Skin of body (tissue), 2 donors: ENCODE results near the gene CILP2. TPM values are rescaled to one million over a fixed set of nuclear protein-coding genes. Genes with fewer than 3 reads are reported as not detected.
A peak's percentile ranks its signal among the peaks of the same experiment; 100 is the strongest.

Experiments used
- DNase-seq: peaks from one replicate; lab custom pipeline; 2025; lab: John Stamatoyannopoulos, UW
- total RNA-seq: library from RNA; depleted of rRNA; stranded (reverse); fragments of >200 nt; gene quantifications from one replicate; pipeline ENCODE4 v1.2.3, GENCODE V29; 2014

Gene CILP2
- total RNA-seq, 1 donor from 2014 or later = 0.49 TPM

DNA sequence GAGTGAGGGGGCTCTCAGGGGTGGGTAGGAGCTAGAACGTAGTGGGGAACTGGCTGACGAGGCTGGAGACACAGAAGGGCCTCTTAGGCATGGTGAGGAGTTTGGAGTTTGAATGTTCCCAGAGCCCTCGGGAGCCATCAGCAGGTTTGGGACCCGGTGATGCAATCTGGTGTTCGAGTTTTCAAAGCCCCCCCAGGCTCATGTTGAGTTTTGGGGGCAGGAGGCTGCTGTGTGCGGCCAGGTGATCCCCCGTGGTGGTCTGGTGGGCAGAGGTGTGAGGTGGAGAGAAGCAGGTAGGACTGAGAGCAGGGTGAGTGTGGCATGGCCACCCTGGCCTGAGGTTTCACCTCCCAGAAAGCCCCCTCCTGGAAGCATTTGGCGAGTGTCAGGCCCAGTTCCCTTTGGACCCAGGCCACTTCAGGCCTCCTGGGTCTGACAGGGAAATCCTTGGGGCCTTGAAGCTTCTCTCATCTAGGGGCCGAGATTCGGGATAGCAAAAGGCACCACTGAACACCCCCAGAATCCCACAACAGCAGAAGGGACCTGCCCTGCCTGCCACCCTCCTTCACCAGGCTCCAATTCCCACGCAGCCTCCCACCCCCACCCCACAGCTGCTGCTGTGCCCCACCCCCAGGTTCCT is 8.2 kb upstream of the CILP2 start:
- no peak for DNase-seq

DNA sequence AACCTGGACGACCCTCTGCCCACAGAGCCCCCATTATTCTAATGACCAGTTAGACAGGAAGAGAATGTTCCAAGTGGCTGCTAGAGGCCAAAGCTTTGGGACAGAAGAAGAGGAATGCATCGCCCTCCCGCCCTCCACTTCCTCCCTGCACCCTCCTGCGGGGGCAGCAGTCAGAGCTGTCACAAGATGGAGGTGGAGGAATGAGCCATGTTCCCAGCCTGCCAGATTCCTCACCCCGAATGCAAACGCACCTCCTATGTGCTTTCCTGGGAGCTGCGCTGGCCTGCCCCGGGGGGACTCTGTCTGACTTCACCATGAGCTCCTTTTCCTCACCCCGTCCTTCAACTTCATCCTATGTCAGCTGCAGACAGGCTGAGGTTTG is 7.7 kb upstream of the CILP2 start:
- DNase-seq = no peak

DNA sequence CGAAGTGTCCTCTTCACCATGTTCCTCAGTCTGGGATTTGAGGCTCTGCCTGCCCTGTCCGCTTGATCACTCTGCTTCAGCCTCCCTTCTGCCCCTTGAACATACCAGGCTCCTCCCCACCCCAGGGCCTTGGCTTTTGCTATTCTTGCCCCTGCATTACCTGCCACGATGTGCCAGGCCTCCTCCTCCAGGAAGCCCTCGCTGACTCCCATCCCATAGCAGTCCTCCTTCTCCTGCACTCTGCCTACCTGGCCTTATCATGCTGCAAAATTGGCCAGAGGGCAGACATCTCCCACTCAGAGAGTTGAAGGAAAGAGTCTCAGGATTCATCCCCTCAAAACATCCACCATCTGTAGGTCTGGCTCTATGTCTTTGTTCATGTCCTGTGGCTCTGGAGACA is 7.2 kb upstream of the CILP2 start:
- DNase-seq = no peak

DNA sequence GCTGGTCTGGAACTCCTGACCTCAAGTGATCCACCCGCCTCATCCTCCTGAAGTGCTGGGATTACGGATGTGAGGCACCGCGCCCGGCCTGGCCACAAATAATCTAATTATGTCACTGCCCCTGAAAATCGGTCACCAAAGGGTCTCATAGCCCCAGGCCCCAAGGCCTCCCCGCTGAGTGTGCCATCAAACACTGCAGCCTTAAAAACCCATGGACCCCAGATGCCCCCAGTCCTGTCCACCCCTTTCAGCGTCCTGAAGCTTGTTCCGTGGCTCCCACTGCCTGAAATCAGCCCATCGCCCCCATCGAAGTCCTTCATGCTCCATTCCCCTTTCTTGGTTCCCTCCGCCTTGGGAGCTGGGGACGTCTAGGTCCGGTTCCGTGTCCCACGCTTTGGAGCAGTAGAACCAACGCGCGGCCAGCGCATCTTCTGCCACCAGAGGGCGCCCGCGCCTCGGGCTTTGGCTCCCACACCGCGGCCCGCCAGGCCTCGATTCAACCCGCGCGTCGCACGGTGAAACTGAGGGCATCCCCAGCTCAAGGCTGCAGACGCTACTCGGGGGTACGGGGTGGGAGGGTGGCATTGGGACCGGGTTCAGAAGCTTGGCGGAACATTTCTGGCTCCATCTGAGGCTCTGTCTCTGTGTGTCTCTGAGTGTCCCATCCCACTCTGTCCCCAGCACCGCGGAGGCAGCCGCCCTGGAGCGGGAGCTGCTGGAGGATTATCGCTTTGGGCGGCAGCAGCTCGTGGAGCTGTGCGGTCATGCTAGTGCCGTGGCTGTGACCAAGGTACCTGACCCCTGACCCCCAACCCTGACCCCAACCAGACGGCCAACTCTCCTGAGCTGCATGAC is 5.9 kb upstream of the CILP2 start:
- DNase-seq = peak; percentile 52

DNA sequence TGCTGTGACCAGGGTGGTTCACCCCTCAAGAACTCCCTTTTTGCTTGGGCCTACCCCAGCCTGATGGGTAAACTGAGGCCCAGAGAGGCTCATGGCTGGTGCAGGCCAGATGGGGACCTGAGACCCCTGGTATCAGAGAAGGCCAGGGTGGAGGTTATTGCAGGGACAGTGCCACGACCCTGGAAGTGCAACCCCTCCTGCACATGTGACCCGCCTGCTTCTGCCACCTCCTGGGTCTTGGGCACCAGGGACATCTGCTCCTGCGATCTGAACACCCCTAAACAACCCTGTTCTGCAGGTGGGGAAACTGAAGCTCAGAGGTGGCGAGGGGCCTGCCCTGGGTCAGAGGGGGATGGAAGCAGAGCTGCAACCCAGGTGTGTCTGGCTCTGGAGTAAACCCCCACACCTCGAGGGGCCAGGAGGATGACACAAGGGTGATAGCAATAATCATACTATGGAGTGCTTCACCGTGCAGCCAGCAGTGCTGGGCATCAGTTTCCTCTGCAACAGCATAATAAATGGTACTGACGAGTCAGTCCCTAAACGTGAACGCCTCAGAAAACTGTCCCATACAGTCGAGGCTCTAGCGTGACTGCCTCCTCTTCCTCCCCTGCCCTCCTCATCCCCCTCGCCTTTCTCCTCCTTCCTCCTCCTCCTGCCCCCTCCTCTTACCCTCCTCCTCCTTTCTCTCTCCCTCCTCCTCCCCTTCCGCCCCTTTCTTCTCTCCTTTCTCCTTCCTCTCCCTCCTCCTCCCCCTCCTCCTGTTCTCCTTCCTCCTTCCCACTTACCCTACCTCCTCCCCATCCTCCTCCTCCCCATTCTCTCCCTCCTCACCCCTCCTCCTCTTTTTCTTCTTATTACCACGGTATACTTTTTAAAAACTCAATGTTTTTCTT is 5.0 kb upstream of the CILP2 start:
- no peak for DNase-seq

DNA sequence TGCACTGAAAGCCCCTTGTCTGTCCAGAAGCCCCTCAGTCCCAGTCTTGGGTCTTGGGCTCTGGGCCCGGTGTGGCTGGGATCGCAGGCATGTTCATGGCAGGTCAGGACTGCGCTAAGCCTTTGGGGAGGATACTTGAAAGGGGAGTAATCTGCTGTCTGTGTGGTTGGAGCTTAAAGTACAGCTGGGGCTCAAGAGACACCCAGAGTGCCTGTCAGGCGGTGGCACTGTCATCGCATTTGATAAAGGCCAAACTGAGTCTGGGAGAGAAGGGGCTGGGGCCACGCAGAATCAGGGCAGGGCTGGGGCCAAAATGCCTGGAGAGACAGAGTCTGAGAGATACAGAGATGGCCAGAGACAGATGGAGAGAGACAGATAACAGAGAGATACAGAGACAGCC is 4.2 kb upstream of the CILP2 start:
- DNase-seq = no peak

DNA sequence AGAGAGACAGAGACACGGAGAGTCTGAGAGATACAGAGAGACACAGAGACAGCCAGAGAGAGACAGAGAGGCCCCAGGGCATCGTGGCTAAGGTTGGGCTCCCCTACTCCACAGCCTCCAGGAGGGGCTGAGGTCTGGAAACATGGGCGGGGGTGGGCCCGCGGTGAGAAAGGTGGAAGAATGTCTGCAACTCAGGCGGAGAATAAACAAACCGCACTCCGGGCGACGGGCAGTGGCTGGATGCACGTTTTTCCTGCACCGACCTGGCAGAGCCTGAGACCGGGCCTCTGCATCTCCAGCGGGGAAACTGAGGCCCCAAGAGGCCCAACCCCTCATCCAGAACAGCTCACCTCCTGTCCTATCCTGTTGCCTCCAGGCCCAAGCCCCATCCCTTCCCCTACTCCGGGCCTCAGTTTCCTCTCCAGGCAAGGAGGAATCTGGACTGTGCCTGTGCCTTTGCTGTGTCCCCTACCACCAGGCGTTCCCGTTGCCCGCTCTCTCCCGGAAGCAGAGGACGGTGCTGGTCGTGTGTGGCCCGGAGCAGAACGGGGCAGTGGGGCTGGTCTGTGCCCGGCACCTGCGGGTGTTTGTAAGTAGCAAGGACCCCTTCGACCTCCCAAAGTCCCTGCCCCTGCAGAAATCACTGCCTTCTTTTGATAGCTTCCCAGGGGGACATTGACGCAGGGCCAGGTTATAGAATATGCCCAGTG is 3.4 kb upstream of the CILP2 start:
- no peak for DNase-seq

DNA sequence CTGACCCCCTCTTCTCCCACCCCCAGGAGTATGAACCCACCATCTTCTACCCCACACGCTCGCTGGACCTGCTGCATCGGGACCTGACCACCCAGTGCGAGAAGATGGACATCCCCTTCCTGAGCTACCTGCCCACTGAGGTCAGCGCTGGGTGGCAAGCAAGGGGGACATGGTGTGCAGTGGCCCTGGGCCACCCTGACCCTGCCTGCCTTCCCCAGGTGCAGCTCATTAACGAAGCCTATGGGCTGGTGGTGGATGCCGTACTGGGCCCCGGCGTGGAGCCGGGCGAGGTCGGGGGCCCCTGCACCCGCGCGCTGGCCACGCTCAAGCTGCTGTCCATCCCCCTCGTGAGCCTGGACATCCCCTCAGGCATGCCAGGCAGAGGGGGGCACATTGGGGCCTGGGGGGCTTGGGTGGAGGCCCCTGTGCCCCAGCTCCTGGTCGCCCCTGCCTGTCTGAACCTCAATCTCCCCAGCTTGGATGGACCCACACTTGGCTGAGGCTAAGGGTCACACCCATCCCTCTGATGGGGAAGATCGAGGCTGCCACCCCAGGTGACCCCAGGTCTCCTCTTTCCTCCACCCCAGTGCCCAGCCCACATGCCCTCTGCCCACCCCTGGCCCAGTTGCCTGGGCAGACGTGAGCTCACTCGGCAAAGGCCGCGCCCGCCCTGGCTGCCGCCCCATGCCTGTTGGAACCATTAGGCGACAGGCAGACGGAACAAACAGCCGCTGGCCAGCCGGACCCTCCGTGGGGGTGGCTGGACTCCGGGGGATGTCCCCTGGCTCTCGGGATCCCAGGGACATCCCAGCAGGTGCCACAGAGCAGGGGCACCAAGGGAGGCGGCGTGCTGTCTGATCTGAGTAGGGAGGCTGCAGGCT is 2.5 kb upstream of the CILP2 start:
- no peak for DNase-seq

DNA sequence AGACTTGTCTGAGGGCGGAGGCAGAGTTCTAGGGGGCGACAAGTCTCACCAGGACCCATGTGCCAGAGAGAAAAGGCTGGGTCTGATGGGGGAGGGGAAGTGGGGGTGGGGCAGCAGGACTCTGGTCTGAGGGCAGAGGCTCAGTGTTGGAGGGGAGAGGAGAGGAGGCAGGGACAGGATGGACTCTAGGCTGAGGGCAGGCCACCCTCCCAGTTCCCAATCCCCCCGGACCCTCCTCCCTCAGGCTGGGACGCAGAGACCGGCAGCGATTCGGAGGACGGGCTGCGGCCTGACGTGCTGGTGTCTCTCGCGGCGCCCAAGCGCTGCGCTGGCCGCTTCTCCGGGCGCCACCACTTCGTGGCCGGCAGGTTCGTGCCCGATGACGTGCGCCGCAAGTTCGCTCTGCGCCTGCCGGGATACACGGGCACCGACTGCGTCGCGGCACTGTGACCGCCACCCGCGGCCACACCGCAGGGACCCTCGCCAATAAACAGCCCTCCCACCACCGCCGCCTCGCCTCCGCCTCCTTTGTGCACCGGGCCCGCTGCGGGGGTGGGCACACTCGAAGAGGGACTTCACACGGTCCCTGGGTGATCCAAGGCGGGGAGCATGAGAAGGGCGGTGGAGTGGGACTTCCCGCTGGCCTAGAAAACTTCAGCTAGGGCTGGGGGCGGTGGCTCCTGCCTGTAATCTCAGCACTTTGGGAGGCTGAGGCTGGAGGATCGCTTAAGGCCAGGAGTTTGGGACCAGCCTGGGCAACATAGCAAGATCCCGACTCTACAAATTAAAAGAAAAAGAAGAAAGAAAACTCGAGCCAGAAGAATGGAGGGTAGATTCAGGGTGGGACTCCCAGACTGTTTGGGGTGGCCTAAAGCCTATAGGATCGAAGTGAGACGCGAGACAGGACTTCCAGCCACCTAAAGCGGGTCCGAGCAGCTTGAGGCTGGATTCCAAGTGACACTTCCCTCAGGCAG is 703 bp upstream of the CILP2 start:
- DNase-seq = no peak

DNA sequence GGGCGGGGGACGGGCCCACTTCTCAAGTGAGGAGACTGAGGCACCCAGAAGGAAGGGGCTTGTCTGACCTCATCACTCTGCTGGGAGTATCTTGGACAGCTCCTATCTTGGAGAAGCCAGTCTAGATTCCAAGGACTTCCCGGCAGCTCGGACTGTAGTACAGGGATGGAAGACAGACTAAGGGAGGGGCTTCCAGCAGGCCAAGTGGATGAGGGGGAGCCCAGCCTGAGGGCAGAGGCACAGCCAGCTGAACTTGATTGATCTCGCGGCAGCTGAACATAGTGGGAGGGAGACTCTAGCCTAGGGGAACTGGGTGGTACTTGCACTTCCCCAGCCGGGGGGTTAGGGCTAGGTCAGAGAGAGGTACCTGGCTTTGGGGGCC is 711 bp downstream of the CILP2 start:
- no peak for DNase-seq

DNA sequence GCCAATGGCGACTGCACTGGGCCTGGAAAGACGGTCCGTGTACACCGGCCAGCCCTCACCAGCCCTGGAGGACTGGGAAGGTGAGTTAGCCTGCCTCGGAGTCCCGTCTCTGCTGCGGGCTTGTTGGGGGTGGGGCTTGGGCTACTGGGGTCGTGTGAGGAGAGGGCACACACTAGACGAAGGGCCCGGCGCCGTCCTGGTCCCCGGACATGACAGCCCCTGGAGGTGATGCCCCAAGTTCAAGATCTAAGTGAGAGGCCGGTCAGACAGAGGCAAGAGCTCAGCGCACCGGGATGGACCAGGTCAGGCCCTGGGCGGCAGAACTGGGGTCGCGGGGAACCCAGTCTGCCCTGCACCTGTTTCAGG is 1.6 kb downstream of the CILP2 start:
- DNase-seq = no peak

DNA sequence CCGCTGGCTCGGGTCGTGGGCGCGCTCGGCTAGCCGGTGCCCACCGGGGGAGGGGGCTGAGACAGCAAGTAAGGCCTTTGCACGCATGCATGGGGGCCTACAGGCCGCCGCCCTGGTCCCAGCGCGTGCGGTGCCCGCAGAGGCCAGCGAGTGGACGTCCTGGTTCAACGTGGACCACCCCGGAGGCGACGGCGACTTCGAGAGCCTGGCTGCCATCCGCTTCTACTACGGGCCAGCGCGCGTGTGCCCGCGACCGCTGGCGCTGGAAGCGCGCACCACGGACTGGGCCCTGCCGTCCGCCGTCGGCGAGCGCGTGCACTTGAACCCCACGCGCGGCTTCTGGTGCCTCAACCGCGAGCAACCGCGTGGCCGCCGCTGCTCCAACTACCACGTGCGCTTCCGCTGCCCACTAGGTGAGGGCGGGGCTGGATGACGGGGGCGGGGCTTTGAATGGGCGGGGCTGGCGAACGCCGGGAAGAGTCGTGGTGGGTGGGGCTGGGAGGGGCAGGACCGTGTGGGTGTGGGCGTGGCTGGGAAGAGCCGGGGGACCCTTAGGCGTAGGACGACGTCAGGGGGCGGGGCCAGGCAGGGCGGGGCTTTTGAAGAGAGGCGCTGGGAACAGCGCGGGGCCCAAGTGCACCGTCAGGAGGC is 2.1 kb downstream of the CILP2 start:
- peak; percentile 27 for DNase-seq

DNA sequence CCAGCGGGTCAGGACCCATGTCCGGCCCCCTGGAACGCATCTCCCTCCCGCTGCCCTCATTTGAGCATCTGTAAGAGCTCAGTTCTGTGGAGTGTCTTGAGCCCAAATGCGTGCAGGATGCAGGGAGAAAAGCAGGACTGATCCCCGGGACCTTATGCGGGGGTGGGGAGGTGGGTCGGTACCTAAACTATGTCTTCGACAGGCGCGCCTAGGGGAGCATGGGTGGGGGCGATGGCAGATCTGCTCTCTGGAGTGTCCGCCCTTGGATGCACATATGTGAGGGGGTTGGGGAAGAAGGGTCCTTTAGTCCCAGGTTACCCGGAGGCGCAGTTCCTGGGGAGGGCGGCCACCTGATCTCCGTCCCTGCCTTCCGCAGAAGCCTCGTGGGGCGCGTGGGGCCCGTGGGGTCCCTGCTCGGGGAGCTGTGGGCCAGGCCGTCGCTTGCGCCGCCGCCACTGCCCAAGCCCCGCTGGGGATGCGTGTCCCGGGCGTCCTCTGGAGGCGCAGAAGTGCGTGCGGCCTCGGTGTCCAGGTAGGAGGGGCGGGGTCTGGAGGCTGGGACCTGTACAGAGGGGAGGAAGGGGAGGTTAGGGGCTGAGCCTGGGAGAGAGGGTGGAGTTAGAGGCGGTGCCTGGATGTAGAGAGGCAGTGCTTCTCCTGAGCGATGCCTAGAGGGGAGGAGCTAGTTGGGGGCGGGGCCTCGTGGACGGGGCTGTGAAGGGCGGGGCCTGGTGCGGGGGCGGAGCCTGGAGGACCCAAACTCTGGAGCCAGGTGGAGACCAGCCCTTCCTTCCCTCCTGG is 2.9 kb downstream of the CILP2 start:
- DNase-seq = no peak

DNA sequence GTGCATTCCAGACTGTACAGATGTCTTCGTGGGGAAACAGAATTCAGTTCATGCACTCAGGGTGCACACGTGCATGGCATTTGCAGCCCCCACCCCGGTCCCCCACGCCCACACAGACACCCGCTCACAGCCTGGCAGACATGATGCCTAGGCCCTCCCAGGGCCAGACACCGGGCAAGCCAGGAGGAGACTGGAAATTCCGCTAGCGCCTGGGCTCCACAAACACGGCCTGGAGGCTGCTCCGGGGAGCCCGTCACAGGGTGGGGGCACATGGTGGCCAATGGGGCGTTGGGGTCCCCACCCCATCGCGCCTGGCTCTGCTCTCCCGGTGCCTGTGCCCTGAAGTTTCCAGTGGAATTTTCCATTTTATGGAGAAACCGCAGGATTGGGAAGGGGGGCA is 3.6 kb downstream of the CILP2 start:
- no peak for DNase-seq

DNA sequence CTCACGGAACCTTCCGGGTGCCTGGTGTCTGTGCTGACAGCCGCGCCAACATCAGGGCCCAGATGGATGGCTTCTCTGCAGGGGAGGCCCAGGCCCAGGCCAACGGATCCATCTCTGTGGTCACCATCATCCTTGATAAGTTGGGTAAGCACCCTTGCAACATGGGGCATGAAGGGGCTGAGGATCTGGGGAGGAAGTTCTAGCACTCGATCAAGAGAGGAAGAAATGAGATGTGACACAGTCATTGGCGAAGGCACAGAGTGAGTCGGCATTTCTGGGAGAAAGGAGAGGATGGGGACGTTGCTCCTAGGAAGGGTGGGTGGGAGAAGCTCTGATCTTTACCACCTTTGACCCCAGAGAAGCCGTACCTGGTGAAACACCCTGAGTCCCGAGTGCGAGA is 4.4 kb downstream of the CILP2 start:
- no peak for DNase-seq

DNA sequence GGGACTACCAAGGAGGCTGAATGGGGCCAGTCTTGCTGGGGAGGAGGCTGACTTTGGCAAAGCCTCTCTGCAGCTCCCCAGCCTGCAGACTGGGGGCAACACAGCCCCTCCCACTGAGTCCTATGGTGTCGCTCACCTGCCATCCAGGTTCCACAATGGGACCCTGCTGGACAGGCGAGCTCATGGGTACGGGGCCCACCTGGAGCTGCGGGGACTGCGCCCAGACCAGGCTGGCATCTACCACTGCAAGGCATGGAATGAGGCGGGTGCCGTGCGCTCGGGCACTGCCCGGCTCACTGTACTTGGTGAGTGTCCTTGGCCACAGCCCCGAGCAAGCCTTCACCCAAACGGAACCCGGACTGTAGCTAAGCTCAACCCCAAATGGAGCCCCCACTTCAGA is 5.0 kb downstream of the CILP2 start:
- no peak for DNase-seq

DNA sequence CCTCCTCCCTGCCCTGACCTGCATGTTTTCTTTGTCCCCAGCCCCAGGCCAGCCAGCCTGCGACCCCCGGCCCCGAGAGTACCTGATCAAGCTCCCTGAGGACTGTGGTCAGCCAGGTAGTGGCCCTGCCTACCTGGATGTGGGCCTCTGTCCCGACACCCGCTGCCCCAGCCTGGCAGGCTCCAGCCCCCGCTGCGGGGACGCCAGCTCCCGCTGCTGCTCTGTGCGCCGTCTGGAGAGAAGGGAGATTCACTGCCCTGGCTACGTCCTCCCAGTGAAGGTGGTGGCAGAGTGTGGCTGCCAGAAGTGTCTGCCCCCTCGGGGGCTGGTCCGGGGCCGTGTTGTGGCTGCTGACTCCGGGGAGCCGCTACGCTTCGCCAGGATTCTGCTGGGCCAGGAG is 5.6 kb downstream of the CILP2 start:
- DNase-seq = no peak
